Peyer's patch (tissue), 4 donors: Measurements from ENCODE around the gene ASIC4.

Experiments used
- POLR2A ChIP-seq, 2 donors: fragments of 450-650 bp; IDR thresholded peaks; one replicate each; pipeline ENCODE4 v1.5.1; 2017; ENCODE audit warnings: antibody characterized with exemption in 2 of 2, mild to moderate bottlenecking in 2 of 2, moderate library complexity in 2 of 2
- TF ChIP-seq, protein P1 (sequence below), 6 experiments: fragments of 450-650 bp in 4 of 6; fragments of 200-600 bp in 2 of 6; sonication (generic) in 1 of 6; IDR thresholded peaks; one replicate each; pipeline ENCODE4 v1.5.1; 2017 to 2019; ENCODE audit warnings: antibody characterized with exemption in 6 of 6, mild to moderate bottlenecking in 3 of 6, moderate library complexity in 1 of 6

DNA sequence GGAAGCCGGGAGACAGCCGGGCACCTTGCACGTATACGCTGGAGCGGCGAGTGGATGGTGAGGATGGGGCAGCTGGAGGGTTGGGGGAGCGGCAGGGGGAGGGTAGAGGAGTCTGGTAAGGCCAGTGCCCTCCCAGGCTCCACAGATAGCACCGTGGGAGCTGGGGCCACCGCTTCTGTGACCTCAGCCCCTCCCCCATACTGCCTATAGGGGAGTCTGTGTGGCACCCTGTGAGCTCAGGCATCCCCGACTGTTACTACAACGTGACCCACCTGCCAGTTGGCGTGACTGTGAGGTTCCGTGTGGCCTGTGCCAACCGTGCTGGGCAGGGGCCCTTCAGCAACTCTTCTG is 25.5 kb upstream of the ASIC4 start:
- TF ChIP-seq, protein P1, sequence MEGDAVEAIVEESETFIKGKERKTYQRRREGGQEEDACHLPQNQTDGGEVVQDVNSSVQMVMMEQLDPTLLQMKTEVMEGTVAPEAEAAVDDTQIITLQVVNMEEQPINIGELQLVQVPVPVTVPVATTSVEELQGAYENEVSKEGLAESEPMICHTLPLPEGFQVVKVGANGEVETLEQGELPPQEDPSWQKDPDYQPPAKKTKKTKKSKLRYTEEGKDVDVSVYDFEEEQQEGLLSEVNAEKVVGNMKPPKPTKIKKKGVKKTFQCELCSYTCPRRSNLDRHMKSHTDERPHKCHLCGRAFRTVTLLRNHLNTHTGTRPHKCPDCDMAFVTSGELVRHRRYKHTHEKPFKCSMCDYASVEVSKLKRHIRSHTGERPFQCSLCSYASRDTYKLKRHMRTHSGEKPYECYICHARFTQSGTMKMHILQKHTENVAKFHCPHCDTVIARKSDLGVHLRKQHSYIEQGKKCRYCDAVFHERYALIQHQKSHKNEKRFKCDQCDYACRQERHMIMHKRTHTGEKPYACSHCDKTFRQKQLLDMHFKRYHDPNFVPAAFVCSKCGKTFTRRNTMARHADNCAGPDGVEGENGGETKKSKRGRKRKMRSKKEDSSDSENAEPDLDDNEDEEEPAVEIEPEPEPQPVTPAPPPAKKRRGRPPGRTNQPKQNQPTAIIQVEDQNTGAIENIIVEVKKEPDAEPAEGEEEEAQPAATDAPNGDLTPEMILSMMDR (IDR thresholded peaks at IDR 0.05) = no peak
- no peak for TF ChIP-seq POLR2A (IDR thresholded peaks at IDR 0.05)
